ENCODE results near the gene ASZ1. TPM values are rescaled to one million over a fixed set of nuclear protein-coding genes. Genes with fewer than 3 reads are reported as not detected.

The ASZ1 gene
- total RNA-seq, 3 donors from 2014 or later (not counting 1 experiment from before 2014, with no cell fraction given) = not detected

GRCh38 chr7:117411539-117411938 is 15.8 kb downstream of the ASZ1 start:
- H3K4me3 ChIP-seq (ENCODE audit: low read length) = no peak overlapping the region
- intact Hi-C loops (cut with micrococcal nuclease) = no loop called here
- Mint-ChIP-seq H3K36me3 (no peaks in the 10 kb centered on the region), H3K27ac (no peak overlapping the region), H3K4me1 (no peaks in the 10 kb centered on the region), H3K27me3 (ENCODE audit: low read depth in 2 of 2) (no peaks in the 10 kb centered on the region), H3K9me3 (peaks cover 4 to 5% of the 10 kb centered on the region in 2 donors), H3K4me3 (no peak overlapping the region)
- no peaks in the 10 kb centered on the region for H3K9me3 ChIP-seq (ENCODE audit: control insufficient read depth, insufficient read depth, low read length)
- ATAC-seq (no peak), DNase-seq (no peak)
- no peak overlapping the region for H3K27ac ChIP-seq (ENCODE audit: low read length)
- no peaks in the 10 kb centered on the region for H3K4me1 ChIP-seq (ENCODE audit: control insufficient read depth, insufficient read depth, low read length)
- TF ChIP-seq CTCF (IDR thresholded peaks at IDR 0.05) = no peak
- H3K36me3 ChIP-seq (ENCODE audit: control insufficient read depth, insufficient read depth, low read length) = no peaks in the 10 kb centered on the region
- WGBS (ENCODE audit: insufficient coverage) = 100% methylated on average over 3 of the region's 3 CpGs
- no peaks in the 10 kb centered on the region for H3K27me3 ChIP-seq (ENCODE audit: control insufficient read depth, insufficient read depth, low read length)

- intact Hi-C loops (cut with micrococcal nuclease) = loop anchor here (5.0 kb wide), 1 partner anchor 48 kb away; no protein-coding TSS in a partner anchor
- H3K27ac Mint-ChIP-seq = no peak overlapping the region
- Histone ChIP-seq H3K9me3 (ENCODE audit: control insufficient read depth, insufficient read depth, low read length) (peaks cover 3% of the 10 kb centered on the region), H3K4me1 (ENCODE audit: control insufficient read depth, insufficient read depth, low read length) (no peaks in the 10 kb centered on the region), H3K36me3 (ENCODE audit: control insufficient read depth, insufficient read depth, low read length) (no peaks in the 10 kb centered on the region), H3K27me3 (ENCODE audit: control insufficient read depth, insufficient read depth, low read length) (no peaks in the 10 kb centered on the region), H3K4me3 (ENCODE audit: low read length) (no peak overlapping the region), H3K27ac (ENCODE audit: low read length) (no peak overlapping the region)
- H3K4me3 Mint-ChIP-seq = no peak overlapping the region
- ATAC-seq (no peak), DNase-seq (no peak)
- no CpG with 5 or more reads among the region's 1 CpG for WGBS (ENCODE audit: insufficient coverage)
- H3K27me3 Mint-ChIP-seq (ENCODE audit: low read depth in 2 of 2) = no peaks in the 10 kb centered on the region
- no peaks in the 10 kb centered on the region for H3K36me3 Mint-ChIP-seq
- H3K4me1 Mint-ChIP-seq = no peaks in the 10 kb centered on the region
- peaks cover 4% of the 10 kb centered on the region in 2 donors for H3K9me3 Mint-ChIP-seq
- TF ChIP-seq CTCF (IDR thresholded peaks at IDR 0.05) = no peak
Observed at GRCh38 chr7:117408831-117409230, 18.5 kb downstream of the ASZ1 start.

- no peaks in the 10 kb centered on the region for H3K36me3 Mint-ChIP-seq
- no peak for ATAC-seq
- 85% methylated on average over 2 of the region's 3 CpGs for WGBS (ENCODE audit: insufficient coverage)
Observed at GRCh38 chr7:117405519-117405918, 21.8 kb downstream of the ASZ1 start.

More at GRCh38 chr7:117405519-117405918, 21.8 kb downstream of the ASZ1 start:
- Histone ChIP-seq H3K9me3 (ENCODE audit: control insufficient read depth, insufficient read depth, low read length) (peaks cover 3% of the 10 kb centered on the region), H3K36me3 (ENCODE audit: control insufficient read depth, insufficient read depth, low read length) (no peaks in the 10 kb centered on the region), H3K4me3 (ENCODE audit: low read length) (no peak overlapping the region), H3K4me1 (ENCODE audit: control insufficient read depth, insufficient read depth, low read length) (no peaks in the 10 kb centered on the region), H3K27me3 (ENCODE audit: control insufficient read depth, insufficient read depth, low read length) (no peaks in the 10 kb centered on the region), H3K27ac (ENCODE audit: low read length) (no peak overlapping the region)
- H3K9me3 Mint-ChIP-seq = peaks cover 2 to 5% of the 10 kb centered on the region in 2 donors
- no peak overlapping the region for H3K27ac Mint-ChIP-seq
- no peak for TF ChIP-seq CTCF (IDR thresholded peaks at IDR 0.05)
- no peaks in the 10 kb centered on the region for H3K4me1 Mint-ChIP-seq
- intact Hi-C loops (cut with micrococcal nuclease) = loop anchor here (5.0 kb wide), 1 partner anchor 52 kb away; no protein-coding TSS in a partner anchor
- DNase-seq = no peak
- no peaks in the 10 kb centered on the region for H3K27me3 Mint-ChIP-seq (ENCODE audit: low read depth in 2 of 2)
- H3K4me3 Mint-ChIP-seq = no peak overlapping the region
